RWPE2 (cell line): Measurements from ENCODE around the gene PRM3.

Experiments
- ATAC-seq: fragments of 200-7000 bp; cut with Tn5 transposase; 3 replicates; pipeline ENCODE4 v1.9.1; 2021; ENCODE audit warnings: low read depth
- DNase-seq: peaks from one replicate; pipeline ENCODE4 v3.0.0-alpha.2; 2020; ENCODE audit warnings: low spot score
- H3K27ac ChIP-seq: fragments of 450-650 bp; 2 replicates; pipeline ENCODE4 v1.5.1; 2017; ENCODE audit warnings: mild to moderate bottlenecking; ENCODE audit not compliant: poor library complexity, severe bottlenecking
- H3K27me3 ChIP-seq: fragments of 250-450 bp; sonication (Bioruptor Pico); 2 replicates; pipeline ENCODE4 v1.5.1; 2021; ENCODE audit warnings: mild to moderate bottlenecking, moderate library complexity; ENCODE audit not compliant: insufficient read depth, poor library complexity, severe bottlenecking
- H3K36me3 ChIP-seq: fragments of 250-450 bp; sonication (Bioruptor Pico); 2 replicates; pipeline ENCODE4 v1.5.1; 2020; ENCODE audit warnings: low read depth, mild to moderate bottlenecking, moderate library complexity
- H3K4me1 ChIP-seq: fragments of 250-450 bp; sonication (Bioruptor Pico); 2 replicates; pipeline ENCODE4 v1.5.1; 2021; ENCODE audit warnings: mild to moderate bottlenecking, moderate library complexity; ENCODE audit not compliant: insufficient read depth, poor library complexity, severe bottlenecking
- H3K4me3 ChIP-seq: fragments of 250-450 bp; sonication (Bioruptor Pico); 2 replicates; pipeline ENCODE4 v1.5.1; 2021; ENCODE audit warnings: mild to moderate bottlenecking, moderate library complexity; ENCODE audit not compliant: severe bottlenecking
- H3K9me3 ChIP-seq: fragments of 250-450 bp; sonication (Bioruptor Pico); 2 replicates; pipeline ENCODE4 v1.5.1; 2021; ENCODE audit warnings: mild to moderate bottlenecking, moderate library complexity; ENCODE audit not compliant: severe bottlenecking
- CTCF ChIP-seq: fragments of 450-650 bp; IDR thresholded peaks from one replicate; pipeline ENCODE4 v1.5.1; 2017; ENCODE audit warnings: mild to moderate bottlenecking, moderate library complexity; ENCODE audit not compliant: poor library complexity, severe bottlenecking

Gene PRM3

GRCh38 chr16:11274964-11275363, 1.5 kb upstream of the PRM3 start:
- ATAC-seq: no peak
- Histone ChIP-seq H3K9me3 (no peaks in the 10 kb centered on the region), H3K4me3 (no peak overlapping the region), H3K4me1 (peaks cover 3% of the 10 kb centered on the region), H3K27me3 (no peaks in the 10 kb centered on the region), H3K36me3 (no peaks in the 10 kb centered on the region), H3K27ac (no peak overlapping the region)
- DNase-seq: no peak
- no peak for TF ChIP-seq CTCF

- ATAC-seq: no peak
- peaks cover 3% of the 10 kb centered on the region for H3K4me1 ChIP-seq
- H3K4me3 ChIP-seq: no peak overlapping the region
- H3K36me3 ChIP-seq: no peaks in the 10 kb centered on the region
- H3K9me3 ChIP-seq: no peaks in the 10 kb centered on the region
- no peak overlapping the region for H3K27ac ChIP-seq
- DNase-seq: no peak
- TF ChIP-seq CTCF: no peak
- H3K27me3 ChIP-seq: no peaks in the 10 kb centered on the region
Observed at GRCh38 chr16:11273721-11274324, 394 bp upstream of the PRM3 start.

GRCh38 chr16:11272484-11272883, 945 bp downstream of the PRM3 start:
- no peak for TF ChIP-seq CTCF
- Histone ChIP-seq H3K36me3 (no peaks in the 10 kb centered on the region), H3K4me3 (no peak overlapping the region), H3K27ac (no peak overlapping the region), H3K4me1 (peaks cover 3% of the 10 kb centered on the region), H3K27me3 (no peaks in the 10 kb centered on the region), H3K9me3 (no peaks in the 10 kb centered on the region)
- ATAC-seq: peak; percentile 35; the same call in 1 of the 3 replicates
- DNase-seq: no peak

- Histone ChIP-seq H3K4me3 (no peak overlapping the region), H3K27me3 (no peaks in the 10 kb centered on the region), H3K9me3 (no peaks in the 10 kb centered on the region), H3K36me3 (no peaks in the 10 kb centered on the region), H3K27ac (no peak overlapping the region), H3K4me1 (peaks cover 3% of the 10 kb centered on the region)
- no peak for DNase-seq
- ATAC-seq: no peak
- no peak for TF ChIP-seq CTCF
Observed at GRCh38 chr16:11271610-11272009, 1.8 kb downstream of the PRM3 start.

GRCh38 chr16:11270602-11271162, 2.7 kb downstream of the PRM3 start:
- Histone ChIP-seq H3K4me3 (no peak overlapping the region), H3K36me3 (no peaks in the 10 kb centered on the region), H3K4me1 (peaks cover 3% of the 10 kb centered on the region), H3K27me3 (no peaks in the 10 kb centered on the region), H3K27ac (no peak overlapping the region), H3K9me3 (no peaks in the 10 kb centered on the region)
- DNase-seq: no peak
- no peak for TF ChIP-seq CTCF
- no peak for ATAC-seq
